ENCODE results near the gene SPATA2. TPM values are rescaled to one million over a fixed set of nuclear protein-coding genes. Genes with fewer than 3 reads are reported as not detected.

The SPATA2 gene
- total and polyA plus RNA-seq, 2 donors (not counting 3 experiments of a cell fraction or from before 2014, with no cell fraction given), result 4.9 to 6.1 TPM

GRCh38 chr20:49893242-49894072 lies 21.9 kb downstream of the SPATA2 start:
- Histone ChIP-seq H3K79me2 (ENCODE audit: control insufficient read depth, insufficient read depth, low read length) (no peaks in the 10 kb centered on the region), H3K9me3 (replicated peaks; ENCODE audit: control insufficient read depth, insufficient read depth, low read length) (no peaks in the 10 kb centered on the region), H3K27me3 (ENCODE audit: control insufficient read depth in 2 of 2, insufficient read depth in 2 of 2, low read length in 2 of 2) (no peaks in the 10 kb centered on the region), H2AFZ (ENCODE audit: low read depth, low read length) (no peak overlapping the region), H3K9me1 (replicated peaks; ENCODE audit: control insufficient read depth, extremely low read depth, insufficient read depth, low read length) (no peaks in the 10 kb centered on the region), H3K4me2 (ENCODE audit: insufficient read depth, low read length) (no peak overlapping the region), H3K36me3 (ENCODE audit: control insufficient read depth in 2 of 2, extremely low read depth in 1 of 2, insufficient read depth in 2 of 2, low read length in 2 of 2) (no peaks in the 10 kb centered on the region), H3K4me1 (ENCODE audit: control insufficient read depth, extremely low read depth, insufficient read depth, low read length) (peaks cover 17% of the 10 kb centered on the region), H3K27ac (ENCODE audit: insufficient read depth, low read depth, low read length) (no peak overlapping the region), H3K4me3 (replicated peaks in 1 of 3; ENCODE audit: insufficient read depth in 1 of 3, low read depth in 1 of 3, low read length in 3 of 3) (no peak overlapping the region), H3K9ac (replicated peaks; ENCODE audit: extremely low read depth, insufficient read depth, low read length) (no peak overlapping the region), H4K20me1 (replicated peaks; ENCODE audit: control insufficient read depth, extremely low read depth, insufficient read depth, low read length) (no peaks in the 10 kb centered on the region)
- intact Hi-C loops (cut with micrococcal nuclease), result loop anchor here (1.0 kb wide), 1 partner anchor 282 kb away; no protein-coding TSS in a partner anchor
- TF ChIP-seq EZH2 (IDR thresholded peaks at IDR 0.05; ENCODE audit: borderline replicate concordance, low read depth, low read length, severe bottlenecking) (no peak), POLR2A (IDR thresholded peaks at IDR 0.05; ENCODE audit: low read depth, low read length) (no peak), POLR2AphosphoS5 (IDR thresholded peaks at IDR 0.05; ENCODE audit: insufficient read depth, low read depth, low read length) (no peak), JUN (IDR thresholded peaks at IDR 0.05; ENCODE audit: borderline replicate concordance, insufficient read depth, insufficient read length, low read depth) (no peak), FOS (IDR thresholded peaks at IDR 0.05; ENCODE audit: borderline replicate concordance, insufficient read depth, low read length) (no peak), GATA2 (IDR thresholded peaks at IDR 0.05; ENCODE audit: insufficient read depth, insufficient read length, low read depth, low read length) (no peak)
- TF ChIP-seq, protein P1, sequence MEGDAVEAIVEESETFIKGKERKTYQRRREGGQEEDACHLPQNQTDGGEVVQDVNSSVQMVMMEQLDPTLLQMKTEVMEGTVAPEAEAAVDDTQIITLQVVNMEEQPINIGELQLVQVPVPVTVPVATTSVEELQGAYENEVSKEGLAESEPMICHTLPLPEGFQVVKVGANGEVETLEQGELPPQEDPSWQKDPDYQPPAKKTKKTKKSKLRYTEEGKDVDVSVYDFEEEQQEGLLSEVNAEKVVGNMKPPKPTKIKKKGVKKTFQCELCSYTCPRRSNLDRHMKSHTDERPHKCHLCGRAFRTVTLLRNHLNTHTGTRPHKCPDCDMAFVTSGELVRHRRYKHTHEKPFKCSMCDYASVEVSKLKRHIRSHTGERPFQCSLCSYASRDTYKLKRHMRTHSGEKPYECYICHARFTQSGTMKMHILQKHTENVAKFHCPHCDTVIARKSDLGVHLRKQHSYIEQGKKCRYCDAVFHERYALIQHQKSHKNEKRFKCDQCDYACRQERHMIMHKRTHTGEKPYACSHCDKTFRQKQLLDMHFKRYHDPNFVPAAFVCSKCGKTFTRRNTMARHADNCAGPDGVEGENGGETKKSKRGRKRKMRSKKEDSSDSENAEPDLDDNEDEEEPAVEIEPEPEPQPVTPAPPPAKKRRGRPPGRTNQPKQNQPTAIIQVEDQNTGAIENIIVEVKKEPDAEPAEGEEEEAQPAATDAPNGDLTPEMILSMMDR (IDR thresholded peaks at IDR 0.05; ENCODE audit: extremely low read depth in 1 of 2, insufficient read depth in 1 of 2, low read depth in 1 of 2, low read length in 2 of 2), result no peak
- TF ChIP-seq, protein P2, sequence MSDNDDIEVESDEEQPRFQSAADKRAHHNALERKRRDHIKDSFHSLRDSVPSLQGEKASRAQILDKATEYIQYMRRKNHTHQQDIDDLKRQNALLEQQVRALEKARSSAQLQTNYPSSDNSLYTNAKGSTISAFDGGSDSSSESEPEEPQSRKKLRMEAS (IDR thresholded peaks at IDR 0.05; ENCODE audit: insufficient read depth, insufficient read length), result no peak
- DNase-seq (ENCODE audit: low read depth, low spot score), result no peak
- no TSS peak for BruUV-seq (replicated peaks)
- dilution Hi-C loops (cut with MboI; ENCODE audit: extremely low pct_ligation_motif_present, low sequenced_read_pairs), result no loop called here
- ChIA-PET POLR2A (no interaction called here), CTCF (interaction anchor here (6.6 kb wide), 1 partner anchor 8 kb away, joined by 60 read pairs; no protein-coding TSS in a partner anchor)
- FAIRE-seq, result no peak

Data from endothelial cell of umbilical vein (primary cell).